ENCODE measurements around the gene NLRP9. TPM values are rescaled to one million over a fixed set of nuclear protein-coding genes. Genes with fewer than 3 reads are reported as not detected.

Gene NLRP9
- total and polyA plus RNA-seq, 2 of the 4 experiments (the other 2 are of a cell fraction) = not detected

- Histone ChIP-seq H3K4me2 (ENCODE audit: low read depth, low read length) (no peak overlapping the region), H4K20me1 (ENCODE audit: insufficient read depth, low read length) (peaks cover 76% of the 10 kb centered on the region), H3K18ac (ENCODE audit: low read depth, low read length) (no peak overlapping the region), H4K5ac (ENCODE audit: low read depth, low read length) (no peak overlapping the region), H3K27me3 (ENCODE audit: control insufficient read depth, insufficient read depth, low read length) (no peaks in the 10 kb centered on the region), H3K9me3 (ENCODE audit: control insufficient read depth, insufficient read depth, low read length) (no peaks in the 10 kb centered on the region), H3K4me3 (ENCODE audit: insufficient read depth, low read depth, low read length) (no peak overlapping the region), H3K4ac (ENCODE audit: low read depth, low read length) (no peak overlapping the region), H2BK15ac (ENCODE audit: low read depth, low read length) (no peak overlapping the region), H2AK9ac (replicated peaks; ENCODE audit: low read depth, low read length, poor library complexity) (peak overlapping the region; percentile 28), H4K8ac (ENCODE audit: low read depth in 2 of 2, low read length in 2 of 2) (no peak overlapping the region), H3K27ac (ENCODE audit: insufficient read depth, low read length) (no peak overlapping the region), H3K4me1 (ENCODE audit: control insufficient read depth, insufficient read depth, low read length) (peaks cover 5% of the 10 kb centered on the region), H4K91ac (ENCODE audit: insufficient read depth, low read depth, low read length) (no peak overlapping the region), H3K9ac (ENCODE audit: low read depth, low read length) (no peak overlapping the region), H2BK5ac (ENCODE audit: low read depth, low read length, poor library complexity, severe bottlenecking) (no peak overlapping the region), H2AK5ac (ENCODE audit: low read depth, low read length) (no peak overlapping the region), H2BK20ac (ENCODE audit: low read depth, low read length) (no peak overlapping the region), H3K79me1 (ENCODE audit: low read depth in 1 of 2, low read length in 2 of 2) (peaks cover 24 to 64% of the 10 kb centered on the region in 2 experiments), H3K23ac (ENCODE audit: low read depth, low read length) (no peak overlapping the region), H2BK120ac (ENCODE audit: low read depth, low read length) (no peak overlapping the region), H3K36me3 (ENCODE audit: control insufficient read depth, insufficient read depth, low read length) (peaks cover 59% of the 10 kb centered on the region), H2AFZ (replicated peaks; ENCODE audit: low read length, poor library complexity) (no peak overlapping the region), H3K9me1 (ENCODE audit: insufficient read depth, low read length) (peaks cover 8% of the 10 kb centered on the region; the same call in 1 of the 2 replicates), H3K14ac (replicated peaks; ENCODE audit: low read depth, low read length) (no peak overlapping the region), H3K56ac (ENCODE audit: extremely low read depth, insufficient read depth, low read length) (no peak overlapping the region)
- WGBS, 2 experiments (ENCODE audit: extremely low coverage in 2 of 2, insufficient read length in 1 of 2) = 95% methylated on average over 33 of the region's 60 CpGs; no CpG with 5 or more reads in 1 of the 2 experiments
- in situ Hi-C loops (cut with MboI; ENCODE audit: low sequenced_read_pairs) = loop anchor here (25.0 kb wide), 1 partner anchor 452 kb away; the partner anchor contains the start of gene ZNF444
- dilution Hi-C loops (cut with HindIII; ENCODE audit: low sequenced_read_pairs, unreplicated experiment) = no loop called here
- intact Hi-C loops (cut with micrococcal nuclease) = no loop called here
- CTCF ChIA-PET = no interaction called here
- POLR2A ChIA-PET (ENCODE audit: unreplicated experiment) = no interaction called here
- BruUV-seq (replicated peaks) = no TSS peak
- DNase-seq (no peak), ATAC-seq (ENCODE audit: low read depth) (no peak)
- TF ChIP-seq CHD1 (IDR thresholded peaks at IDR 0.05; ENCODE audit: low read depth, low read length) (no peak), MAFK (IDR thresholded peaks at IDR 0.05; ENCODE audit: low read depth, low read length) (no peak), FOS (IDR thresholded peaks at IDR 0.05; ENCODE audit: low read depth, low read length) (no peak), POLR2A (IDR thresholded peaks at IDR 0.05; ENCODE audit: low read depth, low read length) (no peak), ELK1 (IDR thresholded peaks at IDR 0.05; ENCODE audit: borderline replicate concordance, low read depth, low read length) (no peak), CEBPB (IDR thresholded peaks at IDR 0.05; ENCODE audit: low read depth, low read length) (no peak), MAZ (IDR thresholded peaks at IDR 0.05; ENCODE audit: borderline replicate concordance, low read depth, low read length) (no peak), RCOR1 (IDR thresholded peaks at IDR 0.05; ENCODE audit: insufficient replicate concordance, low read length) (no peak), BHLHE40 (IDR thresholded peaks at IDR 0.05; ENCODE audit: low read depth, low read length) (no peak), SMC3 (IDR thresholded peaks at IDR 0.05; ENCODE audit: low read depth, low read length) (no peak), RAD21 (IDR thresholded peaks at IDR 0.05; ENCODE audit: low read length) (no peak), NFE2L2 (IDR thresholded peaks at IDR 0.05; ENCODE audit: low read depth, low read length) (no peak), MXI1 (IDR thresholded peaks at IDR 0.05; ENCODE audit: borderline replicate concordance, low read depth, low read length) (no peak), CTCF (conservative IDR thresholded peaks at IDR 0.05; ENCODE audit: low read depth, low read length) (no peak), RFX5 (IDR thresholded peaks at IDR 0.05; ENCODE audit: low read depth, low read length) (no peak)
These were observed 53.1 kb downstream of the NLRP9 start for GRCh38 chr19:55684946-55685681.

All from IMR-90 (cell line).